ENCODE measurements around the gene RBBP8. TPM values are rescaled to one million over a fixed set of nuclear protein-coding genes. Genes with fewer than 3 reads are reported as not detected.
"Not testable (repeated sequence)": the region's sequence is repeated elsewhere in the genome, so short reads cannot be mapped to it uniquely, and the experiment has no call there.

Gene RBBP8
- total and polyA plus RNA-seq, 7 experiments from 2014 or later = 0.59 to 55.8 (median 2.2) TPM

DNA sequence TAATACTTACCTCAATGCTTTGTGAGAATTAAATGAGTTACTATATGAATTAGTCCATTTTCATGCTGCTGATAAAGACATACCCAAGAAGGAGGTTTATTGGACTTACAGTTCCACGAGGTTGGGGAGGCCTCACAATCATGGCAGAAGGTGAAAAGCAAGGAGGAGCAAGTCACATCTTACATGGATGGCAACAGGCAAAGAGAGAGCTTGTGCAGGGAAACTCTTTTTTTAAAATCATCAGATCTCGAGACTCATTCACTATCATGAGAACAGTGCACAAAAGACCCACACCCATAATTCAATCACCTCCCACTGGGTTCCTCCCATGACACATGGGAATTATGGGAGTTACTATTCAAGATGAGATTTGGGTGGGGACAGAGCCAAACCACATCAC, 29.9 kb upstream of the RBBP8 start:
- CTCF ChIA-PET; H3K4me1 ChIP-seq (ENCODE audit: control insufficient read depth in 2 of 2, insufficient read depth in 2 of 2, low read length in 2 of 2); H3K27ac ChIP-seq (ENCODE audit: low read depth, low read length); intact Hi-C loops (cut with micrococcal nuclease); H3K4me3 ChIP-seq (ENCODE audit: low read length); H3K27me3 ChIP-seq (ENCODE audit: control insufficient read depth in 2 of 2, insufficient read depth in 2 of 2, low read length in 2 of 2); ATAC-seq; POLR2A ChIA-PET; DNase-seq; H3K4me1 Mint-ChIP-seq; H3K27ac Mint-ChIP-seq; H3K36me3 Mint-ChIP-seq; H3K9me3 ChIP-seq (ENCODE audit: control insufficient read depth in 2 of 3, low read length in 3 of 3); H3K4me3 Mint-ChIP-seq; H3K36me3 ChIP-seq (ENCODE audit: control insufficient read depth in 2 of 3, insufficient read depth in 3 of 3, low read length in 3 of 3): not testable (repeated sequence)
- Mint-ChIP-seq H3K9me3 (peaks cover 0 to 11% (median 4%) of the 10 kb centered on the region in 11 donors), H3K27me3 (peaks cover 0 to 38% (median 5%) of the 10 kb centered on the region in 5 donors)

DNA sequence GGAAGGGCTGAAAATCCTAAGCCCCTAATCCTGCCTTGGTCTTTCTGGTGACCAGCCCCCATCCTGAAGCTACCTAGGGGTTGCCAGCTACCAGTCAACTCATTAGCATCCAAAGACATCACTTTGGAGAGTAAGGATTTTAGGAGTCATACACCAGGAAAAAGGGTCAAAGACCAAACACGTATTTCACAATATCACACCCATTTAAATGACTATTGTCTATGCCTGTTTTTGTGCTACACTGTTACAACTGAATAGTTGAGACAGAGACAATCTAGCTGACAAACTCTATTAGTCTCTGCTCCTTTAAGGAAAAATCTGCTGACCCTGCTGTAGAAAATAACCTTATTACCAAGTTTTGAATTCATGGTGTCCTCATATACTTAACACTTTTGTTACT, 21.0 kb upstream of the RBBP8 start:
- ChIA-PET POLR2A (no interaction called here), CTCF (interaction anchor here (0.6 kb wide), 1 partner anchor 580 kb away, joined by 3 read pairs; no protein-coding TSS in a partner anchor)
- ATAC-seq = no peak
- Histone ChIP-seq H3K9me3 (ENCODE audit: control insufficient read depth in 2 of 3, low read length in 3 of 3) (no peaks in the 10 kb centered on the region), H3K27ac (ENCODE audit: low read depth, low read length) (no peak overlapping the region), H3K36me3 (ENCODE audit: control insufficient read depth in 2 of 3, insufficient read depth in 3 of 3, low read length in 3 of 3) (no peaks in the 10 kb centered on the region), H3K27me3 (ENCODE audit: control insufficient read depth in 2 of 2, insufficient read depth in 2 of 2, low read length in 2 of 2) (peaks cover 0 to 4% of the 10 kb centered on the region in 2 donors), H3K4me1 (ENCODE audit: control insufficient read depth in 2 of 2, insufficient read depth in 2 of 2, low read length in 2 of 2) (no peaks in the 10 kb centered on the region), H3K4me3 (ENCODE audit: low read length) (no peak overlapping the region)
- Mint-ChIP-seq H3K36me3 (peaks cover 0 to 4% (median 0%) of the 10 kb centered on the region in 5 donors), H3K4me3 (no peak overlapping the region), H3K4me1 (no peaks in the 10 kb centered on the region), H3K27ac (no peak overlapping the region), H3K9me3 (no peaks in the 10 kb centered on the region), H3K27me3 (peaks cover 4 to 22% (median 12%) of the 10 kb centered on the region in 5 donors)
- intact Hi-C loops (cut with micrococcal nuclease) = no loop called here
- DNase-seq = no peak

DNA sequence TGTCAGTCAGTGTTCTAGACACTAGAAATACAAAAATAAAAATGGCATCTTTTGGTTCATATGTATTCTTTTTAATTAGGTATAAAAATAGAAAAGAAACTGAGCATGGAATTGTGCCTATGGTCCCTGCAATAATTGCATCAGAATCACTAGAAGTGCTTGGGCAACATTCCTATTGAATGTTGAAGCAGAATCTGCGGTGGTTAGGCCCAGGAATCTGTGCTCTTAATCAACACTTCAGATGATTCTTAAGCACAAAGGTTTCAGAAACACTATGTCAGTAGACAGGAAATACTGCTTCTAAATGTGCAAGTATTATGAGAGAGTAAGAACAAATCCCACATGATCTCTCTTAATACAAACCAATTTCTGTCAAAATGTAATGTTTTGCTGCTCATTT, 20.3 kb upstream of the RBBP8 start:
- Histone ChIP-seq H3K4me1 (ENCODE audit: control insufficient read depth in 2 of 2, insufficient read depth in 2 of 2, low read length in 2 of 2) (no peaks in the 10 kb centered on the region), H3K36me3 (ENCODE audit: control insufficient read depth in 2 of 3, insufficient read depth in 3 of 3, low read length in 3 of 3) (no peaks in the 10 kb centered on the region), H3K9me3 (ENCODE audit: control insufficient read depth in 2 of 3, low read length in 3 of 3) (no peaks in the 10 kb centered on the region), H3K27ac (ENCODE audit: low read depth, low read length) (no peak overlapping the region), H3K4me3 (ENCODE audit: low read length) (no peak overlapping the region), H3K27me3 (ENCODE audit: control insufficient read depth in 2 of 2, insufficient read depth in 2 of 2, low read length in 2 of 2) (peaks cover 0 to 4% of the 10 kb centered on the region in 2 donors)
- Mint-ChIP-seq H3K27ac (no peak overlapping the region), H3K9me3 (no peaks in the 10 kb centered on the region), H3K27me3 (peaks cover 6 to 26% (median 12%) of the 10 kb centered on the region in 5 donors), H3K4me3 (no peak overlapping the region), H3K36me3 (peaks cover 0 to 4% (median 0%) of the 10 kb centered on the region in 5 donors), H3K4me1 (no peaks in the 10 kb centered on the region)
- CTCF ChIA-PET = no interaction called here
- intact Hi-C loops (cut with micrococcal nuclease) = no loop called here
- no peak for DNase-seq
- ATAC-seq = no peak
- POLR2A ChIA-PET = no interaction called here

DNA sequence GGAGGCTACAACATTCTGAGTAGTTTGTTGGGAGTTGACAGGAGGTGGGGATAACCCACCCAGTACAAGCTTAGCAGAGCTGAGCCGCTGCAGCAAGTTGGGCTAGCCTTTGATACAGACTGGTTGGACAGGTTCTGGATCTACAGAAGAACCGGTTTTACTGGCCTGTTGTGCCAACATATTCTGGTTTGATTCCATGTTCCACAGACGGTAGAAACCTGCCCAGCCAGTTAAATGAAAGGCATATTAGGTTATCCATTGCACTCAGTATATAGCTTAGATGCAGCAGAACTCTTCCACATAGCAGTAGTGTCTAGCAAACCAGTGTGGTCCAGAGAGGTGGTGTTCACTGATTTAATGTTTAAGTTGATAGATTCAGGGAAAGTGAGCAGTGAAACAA, 19.3 kb upstream of the RBBP8 start:
- H3K4me1 Mint-ChIP-seq = no peaks in the 10 kb centered on the region
- intact Hi-C loops (cut with micrococcal nuclease) = no loop called here
- peaks cover 0 to 4% of the 10 kb centered on the region in 2 donors for H3K27me3 ChIP-seq (ENCODE audit: control insufficient read depth in 2 of 2, insufficient read depth in 2 of 2, low read length in 2 of 2)
- CTCF ChIA-PET = no interaction called here
- no peak overlapping the region for H3K4me3 ChIP-seq (ENCODE audit: low read length)
- no peak overlapping the region for H3K27ac Mint-ChIP-seq
- H3K27ac ChIP-seq (ENCODE audit: low read depth, low read length) = no peak overlapping the region
- POLR2A ChIA-PET = no interaction called here
- H3K9me3 Mint-ChIP-seq = no peaks in the 10 kb centered on the region
- no peaks in the 10 kb centered on the region for H3K4me1 ChIP-seq (ENCODE audit: control insufficient read depth in 2 of 2, insufficient read depth in 2 of 2, low read length in 2 of 2)
- DNase-seq = no peak
- H3K36me3 ChIP-seq (ENCODE audit: control insufficient read depth in 2 of 3, insufficient read depth in 3 of 3, low read length in 3 of 3) = no peaks in the 10 kb centered on the region
- H3K9me3 ChIP-seq (ENCODE audit: control insufficient read depth in 2 of 3, low read length in 3 of 3) = no peaks in the 10 kb centered on the region
- peaks cover 0 to 4% (median 0%) of the 10 kb centered on the region in 5 donors for H3K36me3 Mint-ChIP-seq
- H3K27me3 Mint-ChIP-seq = peaks cover 6 to 20% (median 12%) of the 10 kb centered on the region in 5 donors
- H3K4me3 Mint-ChIP-seq = no peak overlapping the region
- no peak for ATAC-seq

DNA sequence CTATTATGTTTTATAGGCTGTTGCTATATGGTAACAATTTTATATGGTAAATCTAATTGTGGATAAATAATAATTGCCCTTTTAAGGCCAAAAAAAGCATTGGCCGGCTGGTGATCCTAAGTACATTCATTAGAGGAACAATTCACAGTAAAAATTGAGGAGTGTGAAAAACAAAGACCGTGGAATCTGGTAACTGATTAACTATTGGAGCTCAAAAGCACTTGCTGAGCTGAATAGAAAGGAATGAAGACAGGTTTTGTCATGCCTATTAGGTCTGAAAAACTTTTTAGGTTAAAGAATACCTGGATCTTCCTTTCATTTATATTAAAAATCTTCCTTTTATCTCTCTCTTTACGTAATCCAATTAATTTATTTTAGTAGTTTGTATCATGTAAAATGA, 18.5 kb upstream of the RBBP8 start:
- ATAC-seq (no peak), DNase-seq (no peak)
- Histone ChIP-seq H3K27me3 (ENCODE audit: control insufficient read depth in 2 of 2, insufficient read depth in 2 of 2, low read length in 2 of 2) (peaks cover 0 to 4% of the 10 kb centered on the region in 2 donors), H3K9me3 (ENCODE audit: control insufficient read depth in 2 of 3, low read length in 3 of 3) (no peaks in the 10 kb centered on the region), H3K4me3 (ENCODE audit: low read length) (no peak overlapping the region), H3K27ac (ENCODE audit: low read depth, low read length) (no peak overlapping the region), H3K36me3 (ENCODE audit: control insufficient read depth in 2 of 3, insufficient read depth in 3 of 3, low read length in 3 of 3) (no peaks in the 10 kb centered on the region), H3K4me1 (ENCODE audit: control insufficient read depth in 2 of 2, insufficient read depth in 2 of 2, low read length in 2 of 2) (no peaks in the 10 kb centered on the region)
- intact Hi-C loops (cut with micrococcal nuclease) = no loop called here
- Mint-ChIP-seq H3K4me1 (no peaks in the 10 kb centered on the region), H3K27ac (no peak overlapping the region), H3K36me3 (peaks cover 0 to 4% (median 0%) of the 10 kb centered on the region in 5 donors), H3K27me3 (peaks cover 6 to 20% (median 12%) of the 10 kb centered on the region in 5 donors), H3K9me3 (no peaks in the 10 kb centered on the region), H3K4me3 (no peak overlapping the region)
- CTCF ChIA-PET = no interaction called here
- POLR2A ChIA-PET = no interaction called here

DNA sequence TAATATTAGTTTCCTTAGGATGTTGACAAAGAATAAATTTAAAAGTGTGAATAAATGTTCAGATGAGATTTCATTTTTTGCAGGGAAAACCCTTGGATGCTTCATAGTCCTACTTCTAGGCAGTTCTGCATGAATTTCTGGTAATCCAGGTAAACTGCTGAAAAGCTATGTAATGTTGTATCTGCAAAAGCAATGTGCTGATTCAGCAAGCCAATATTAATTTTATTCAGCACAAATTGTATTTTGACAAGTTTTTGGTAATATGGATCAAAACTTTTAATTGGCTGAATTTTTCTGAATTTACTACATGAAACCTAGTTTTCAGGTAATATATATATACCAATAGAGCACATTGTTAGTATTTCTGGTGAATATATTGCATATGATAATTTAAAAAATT, 17.8 kb upstream of the RBBP8 start:
- Histone ChIP-seq H3K27me3 (ENCODE audit: control insufficient read depth in 2 of 2, insufficient read depth in 2 of 2, low read length in 2 of 2) (peaks cover 0 to 4% of the 10 kb centered on the region in 2 donors), H3K27ac (ENCODE audit: low read depth, low read length) (no peak overlapping the region), H3K36me3 (ENCODE audit: control insufficient read depth in 2 of 3, insufficient read depth in 3 of 3, low read length in 3 of 3) (no peaks in the 10 kb centered on the region), H3K4me1 (ENCODE audit: control insufficient read depth in 2 of 2, insufficient read depth in 2 of 2, low read length in 2 of 2) (no peaks in the 10 kb centered on the region), H3K4me3 (ENCODE audit: low read length) (no peak overlapping the region), H3K9me3 (ENCODE audit: control insufficient read depth in 2 of 3, low read length in 3 of 3) (no peaks in the 10 kb centered on the region)
- no peaks in the 10 kb centered on the region for H3K4me1 Mint-ChIP-seq
- no peak for DNase-seq
- CTCF ChIA-PET = no interaction called here
- no peaks in the 10 kb centered on the region for H3K9me3 Mint-ChIP-seq
- no peak overlapping the region for H3K4me3 Mint-ChIP-seq
- intact Hi-C loops (cut with micrococcal nuclease) = no loop called here
- no peak overlapping the region for H3K27ac Mint-ChIP-seq
- ATAC-seq = no peak
- H3K27me3 Mint-ChIP-seq = peaks cover 6 to 16% (median 12%) of the 10 kb centered on the region in 5 donors
- peaks cover 0 to under 1% (median 0%) of the 10 kb centered on the region in 5 donors for H3K36me3 Mint-ChIP-seq
- POLR2A ChIA-PET = no interaction called here

DNA sequence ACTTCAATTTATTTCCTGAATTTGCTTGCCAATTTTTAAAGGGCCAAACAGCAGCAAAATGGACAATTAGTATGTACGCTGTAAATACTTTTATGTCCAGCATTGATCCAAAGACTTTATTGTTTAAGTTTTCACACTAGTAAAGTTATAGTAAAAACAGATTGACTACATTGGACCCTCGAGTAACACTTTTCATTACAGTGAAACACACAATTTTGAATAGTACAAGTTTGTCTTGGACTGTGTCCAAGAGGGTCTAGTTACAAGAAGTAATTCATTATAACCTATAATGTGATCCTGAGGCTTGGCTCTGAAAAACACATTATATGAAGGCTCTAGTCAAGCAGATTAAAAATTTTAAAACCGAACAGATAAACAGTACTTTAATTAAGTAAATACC, 11.4 kb upstream of the RBBP8 start:
- POLR2A ChIA-PET = no interaction called here
- no peak overlapping the region for H3K4me3 Mint-ChIP-seq
- Histone ChIP-seq H3K4me1 (ENCODE audit: control insufficient read depth in 2 of 2, insufficient read depth in 2 of 2, low read length in 2 of 2) (no peaks in the 10 kb centered on the region), H3K4me3 (ENCODE audit: low read length) (no peak overlapping the region), H3K27me3 (ENCODE audit: control insufficient read depth in 2 of 2, insufficient read depth in 2 of 2, low read length in 2 of 2) (no peaks in the 10 kb centered on the region), H3K36me3 (ENCODE audit: control insufficient read depth in 2 of 3, insufficient read depth in 3 of 3, low read length in 3 of 3) (no peaks in the 10 kb centered on the region), H3K9me3 (ENCODE audit: control insufficient read depth in 2 of 3, low read length in 3 of 3) (no peaks in the 10 kb centered on the region), H3K27ac (ENCODE audit: low read depth, low read length) (no peak overlapping the region)
- intact Hi-C loops (cut with micrococcal nuclease) = no loop called here
- no peaks in the 10 kb centered on the region for H3K9me3 Mint-ChIP-seq
- H3K27ac Mint-ChIP-seq = no peak overlapping the region
- DNase-seq (no peak), ATAC-seq (no peak)
- CTCF ChIA-PET = no interaction called here
- no peaks in the 10 kb centered on the region for H3K4me1 Mint-ChIP-seq
- H3K27me3 Mint-ChIP-seq = peaks cover 0 to 23% (median 4%) of the 10 kb centered on the region in 5 donors
- no peaks in the 10 kb centered on the region for H3K36me3 Mint-ChIP-seq
